HepG2 (cell line): ENCODE data around the gene AKR1A1. TPM values are rescaled to one million over a fixed set of nuclear protein-coding genes. Genes with fewer than 3 reads are reported as not detected.
A peak's percentile ranks its signal among the peaks of the same experiment; 100 is the strongest.

Source experiments
- CREB1 ChIP-seq, 2 experiments: fragments of 450-650 bp in 1 of 2; IDR thresholded peaks; 2 replicates each; pipeline ENCODE4 v1.6.1; 2016 to 2017; ENCODE audit warnings: control low read depth in 1 of 2, mild to moderate bottlenecking in 1 of 2, missing compliant biosample characterization in 1 of 2, missing genetic modification characterization in 1 of 2
- ESRRA ChIP-seq: sonication (generic); formaldehyde crosslinking; IDR thresholded peaks from 2 replicates; pipeline ENCODE4 v1.5.1; 2020; ENCODE audit warnings: mild to moderate bottlenecking, low read depth, missing genetic modification reagents
- GATA4 ChIP-seq: sonication (generic); IDR thresholded peaks from 2 replicates; pipeline ENCODE4 v1.6.1; 2016; ENCODE audit warnings: antibody characterized with exemption, low read depth, borderline replicate concordance
- REL ChIP-seq: sonication (generic); formaldehyde crosslinking; conservative IDR thresholded peaks from 2 replicates; pipeline ENCODE4 v1.8.0; 2022; ENCODE audit warnings: mild to moderate bottlenecking, missing genetic modification reagents, moderate library complexity
- RNF2 ChIP-seq: fragments of 450-650 bp; conservative IDR thresholded peaks from 2 replicates; pipeline ENCODE4 v1.6.1; 2016; ENCODE audit warnings: low read depth
- SRY ChIP-seq: sonication (generic); formaldehyde crosslinking; IDR thresholded peaks from 2 replicates; pipeline ENCODE4 v1.8.0; 2022; ENCODE audit warnings: mild to moderate bottlenecking, missing genetic modification reagents
- ZBTB1 ChIP-seq: sonication (generic); formaldehyde crosslinking; IDR thresholded peaks from 2 replicates; pipeline ENCODE4 v1.4.0; 2020; ENCODE audit warnings: missing genetic modification reagents, borderline replicate concordance
- ZNF556 ChIP-seq: sonication (generic); formaldehyde crosslinking; IDR thresholded peaks from 2 replicates; pipeline ENCODE4 v1.4.0; 2020; ENCODE audit warnings: mild to moderate bottlenecking, missing genetic modification reagents, borderline replicate concordance
- ZNF629 ChIP-seq: sonication (generic); formaldehyde crosslinking; conservative IDR thresholded peaks from 2 replicates; pipeline ENCODE4 v1.5.0; 2020; ENCODE audit warnings: missing genetic modification reagents
- ZNF777 ChIP-seq: sonication (generic); formaldehyde crosslinking; IDR thresholded peaks from 2 replicates; pipeline ENCODE4 v1.4.0; 2020; ENCODE audit warnings: missing genetic modification reagents
- polyA plus RNA-seq, 8 experiments: library from polyadenylated mRNA; depleted of rRNA in 3 of 8; stranded (reverse) in 7 of 8; unstranded in 1 of 8; fragments of >200 nt; fragmentation: Illumina TruSeq in 4 of 8; extraction: Trizol in 4 of 8; gene quantifications; 2 replicates each; pipeline versions ENCODE4 v1.2.1 to v1.2.3, GENCODE V29; 2011 to 2016; ENCODE audit warnings: low read depth in 4 of 8, missing spikeins in 1 of 8, mixed read lengths in 1 of 8; ENCODE audit not compliant: insufficient read depth in 1 of 8
- total RNA-seq, 5 experiments: library from RNA; depleted of rRNA; stranded (reverse); fragments of >200 nt; fragmentation: Illumina TruSeq; extraction: Trizol; gene quantifications; 2 replicates each; pipeline ENCODE4 v1.2.3, GENCODE V29; 2016; ENCODE audit warnings: low read depth in 1 of 5
- TF ChIP-seq, protein P1 (sequence below): sonication (generic); formaldehyde crosslinking; IDR thresholded peaks from 2 replicates; pipeline ENCODE4 v1.4.0; 2020; ENCODE audit warnings: missing genetic modification reagents
- TF ChIP-seq, protein P2 (sequence below): sonication (generic); formaldehyde crosslinking; IDR thresholded peaks from 2 replicates; pipeline ENCODE4 v1.5.1; 2020; ENCODE audit warnings: missing genetic modification reagents, mild to moderate bottlenecking, borderline replicate concordance
- TF ChIP-seq, protein P3 (sequence below): sonication (generic); formaldehyde crosslinking; IDR thresholded peaks from 2 replicates; pipeline ENCODE4 v1.5.1; 2020; ENCODE audit warnings: mild to moderate bottlenecking, missing genetic modification reagents, moderate library complexity
- TF ChIP-seq, protein P4 (sequence below): conservative IDR thresholded peaks from 2 replicates; pipeline ENCODE4 v1.6.1; 2018; ENCODE audit warnings: missing genetic modification reagents
- TF ChIP-seq, protein P5 (sequence below): sonication (generic); formaldehyde crosslinking; IDR thresholded peaks from 2 replicates; pipeline ENCODE4 v1.5.0; 2020; ENCODE audit warnings: missing genetic modification reagents
- TF ChIP-seq, protein P6 (sequence below): sonication (generic); formaldehyde crosslinking; IDR thresholded peaks from 2 replicates; pipeline ENCODE4 v1.4.0; 2020; ENCODE audit warnings: missing genetic modification reagents, borderline replicate concordance

AKR1A1 gene
- total and polyA plus RNA-seq, 2 of the 13 experiments (the other 11 are each of a cell fraction or from before 2014, with no cell fraction given), result 181 to 217 TPM

DNA sequence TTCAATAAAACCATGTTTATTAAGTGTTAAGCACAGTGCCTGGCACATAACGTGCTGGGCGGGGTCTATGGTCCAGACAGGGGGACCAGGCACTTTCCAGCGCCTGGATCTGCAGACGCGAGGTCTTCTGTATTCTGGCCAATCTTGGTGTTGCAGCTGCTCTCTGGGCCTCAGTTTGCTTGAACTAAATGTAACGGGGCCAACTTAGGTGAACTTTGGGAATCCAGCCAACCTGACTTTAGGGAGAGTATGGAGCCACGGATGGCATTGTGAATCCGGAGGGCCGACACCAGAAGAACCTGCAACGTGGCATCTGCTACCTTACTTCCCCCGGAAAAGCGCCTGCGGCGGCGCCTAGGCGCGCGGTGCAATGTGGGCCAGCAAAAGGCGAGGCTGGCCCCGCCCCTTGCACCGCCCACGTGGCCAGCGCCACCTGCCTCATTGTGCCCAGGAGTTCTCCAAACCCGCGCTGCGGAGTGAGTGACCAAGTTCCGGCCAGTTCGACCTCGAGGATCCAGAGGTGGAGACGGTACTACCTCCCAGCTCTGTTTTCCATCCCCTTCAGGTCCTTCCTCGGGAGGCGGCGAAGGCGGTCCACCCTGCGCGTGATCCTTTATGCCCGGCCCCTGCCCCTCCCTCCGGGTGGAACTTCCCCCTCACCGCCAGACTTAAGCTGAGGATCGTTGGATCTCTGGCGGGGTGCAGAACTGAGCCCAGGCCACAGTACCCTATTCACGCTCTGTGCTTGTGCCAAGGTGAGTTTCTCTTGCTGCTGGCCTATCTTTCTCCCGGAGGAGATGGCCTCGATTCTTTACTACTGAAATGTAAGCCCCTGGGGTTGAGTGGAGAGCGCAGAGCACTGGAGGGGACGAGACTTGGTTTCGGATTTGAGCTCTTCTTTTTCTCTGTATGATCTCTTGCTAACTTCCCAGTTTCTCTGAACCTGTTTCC is at the start of gene AKR1A1 (continued):
- TF ChIP-seq, protein P1, sequence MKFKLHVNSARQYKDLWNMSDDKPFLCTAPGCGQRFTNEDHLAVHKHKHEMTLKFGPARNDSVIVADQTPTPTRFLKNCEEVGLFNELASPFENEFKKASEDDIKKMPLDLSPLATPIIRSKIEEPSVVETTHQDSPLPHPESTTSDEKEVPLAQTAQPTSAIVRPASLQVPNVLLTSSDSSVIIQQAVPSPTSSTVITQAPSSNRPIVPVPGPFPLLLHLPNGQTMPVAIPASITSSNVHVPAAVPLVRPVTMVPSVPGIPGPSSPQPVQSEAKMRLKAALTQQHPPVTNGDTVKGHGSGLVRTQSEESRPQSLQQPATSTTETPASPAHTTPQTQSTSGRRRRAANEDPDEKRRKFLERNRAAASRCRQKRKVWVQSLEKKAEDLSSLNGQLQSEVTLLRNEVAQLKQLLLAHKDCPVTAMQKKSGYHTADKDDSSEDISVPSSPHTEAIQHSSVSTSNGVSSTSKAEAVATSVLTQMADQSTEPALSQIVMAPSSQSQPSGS (CRISPR knock-in tag), result no peak
- TF ChIP-seq ESRRA (CRISPR knock-in tag), result peak; percentile 30; the same call in 1 of the 2 replicates
- no peak for TF ChIP-seq ZNF777 (CRISPR knock-in tag)
- peak; percentile 81 for TF ChIP-seq RNF2
- TF ChIP-seq ZNF556 (CRISPR knock-in tag), result peak; percentile 82; the same call in 1 of the 2 replicates
- TF ChIP-seq CREB1 (IDR thresholded peaks at IDR 0.05), result 0 out of 2 replicates have a peak, but pooled peaks have one; percentile 5
- TF ChIP-seq CREB1 (CRISPR knock-in tag; IDR thresholded peaks at IDR 0.05), result peak; percentile 65
- peak; percentile 74 for TF ChIP-seq GATA4
- TF ChIP-seq, protein P2, sequence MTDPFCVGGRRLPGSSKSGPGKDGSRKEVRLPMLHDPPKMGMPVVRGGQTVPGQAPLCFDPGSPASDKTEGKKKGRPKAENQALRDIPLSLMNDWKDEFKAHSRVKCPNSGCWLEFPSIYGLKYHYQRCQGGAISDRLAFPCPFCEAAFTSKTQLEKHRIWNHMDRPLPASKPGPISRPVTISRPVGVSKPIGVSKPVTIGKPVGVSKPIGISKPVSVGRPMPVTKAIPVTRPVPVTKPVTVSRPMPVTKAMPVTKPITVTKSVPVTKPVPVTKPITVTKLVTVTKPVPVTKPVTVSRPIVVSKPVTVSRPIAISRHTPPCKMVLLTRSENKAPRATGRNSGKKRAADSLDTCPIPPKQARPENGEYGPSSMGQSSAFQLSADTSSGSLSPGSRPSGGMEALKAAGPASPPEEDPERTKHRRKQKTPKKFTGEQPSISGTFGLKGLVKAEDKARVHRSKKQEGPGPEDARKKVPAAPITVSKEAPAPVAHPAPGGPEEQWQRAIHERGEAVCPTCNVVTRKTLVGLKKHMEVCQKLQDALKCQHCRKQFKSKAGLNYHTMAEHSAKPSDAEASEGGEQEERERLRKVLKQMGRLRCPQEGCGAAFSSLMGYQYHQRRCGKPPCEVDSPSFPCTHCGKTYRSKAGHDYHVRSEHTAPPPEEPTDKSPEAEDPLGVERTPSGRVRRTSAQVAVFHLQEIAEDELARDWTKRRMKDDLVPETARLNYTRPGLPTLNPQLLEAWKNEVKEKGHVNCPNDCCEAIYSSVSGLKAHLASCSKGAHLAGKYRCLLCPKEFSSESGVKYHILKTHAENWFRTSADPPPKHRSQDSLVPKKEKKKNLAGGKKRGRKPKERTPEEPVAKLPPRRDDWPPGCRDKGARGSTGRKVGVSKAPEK (CRISPR knock-in tag), result no peak
- TF ChIP-seq, protein P3, sequence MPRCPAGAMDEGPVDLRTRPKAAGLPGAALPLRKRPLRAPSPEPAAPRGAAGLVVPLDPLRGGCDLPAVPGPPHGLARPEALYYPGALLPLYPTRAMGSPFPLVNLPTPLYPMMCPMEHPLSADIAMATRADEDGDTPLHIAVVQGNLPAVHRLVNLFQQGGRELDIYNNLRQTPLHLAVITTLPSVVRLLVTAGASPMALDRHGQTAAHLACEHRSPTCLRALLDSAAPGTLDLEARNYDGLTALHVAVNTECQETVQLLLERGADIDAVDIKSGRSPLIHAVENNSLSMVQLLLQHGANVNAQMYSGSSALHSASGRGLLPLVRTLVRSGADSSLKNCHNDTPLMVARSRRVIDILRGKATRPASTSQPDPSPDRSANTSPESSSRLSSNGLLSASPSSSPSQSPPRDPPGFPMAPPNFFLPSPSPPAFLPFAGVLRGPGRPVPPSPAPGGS (CRISPR knock-in tag), result peak; percentile 79
- TF ChIP-seq ZBTB1, result no peak
- TF ChIP-seq, protein P4, sequence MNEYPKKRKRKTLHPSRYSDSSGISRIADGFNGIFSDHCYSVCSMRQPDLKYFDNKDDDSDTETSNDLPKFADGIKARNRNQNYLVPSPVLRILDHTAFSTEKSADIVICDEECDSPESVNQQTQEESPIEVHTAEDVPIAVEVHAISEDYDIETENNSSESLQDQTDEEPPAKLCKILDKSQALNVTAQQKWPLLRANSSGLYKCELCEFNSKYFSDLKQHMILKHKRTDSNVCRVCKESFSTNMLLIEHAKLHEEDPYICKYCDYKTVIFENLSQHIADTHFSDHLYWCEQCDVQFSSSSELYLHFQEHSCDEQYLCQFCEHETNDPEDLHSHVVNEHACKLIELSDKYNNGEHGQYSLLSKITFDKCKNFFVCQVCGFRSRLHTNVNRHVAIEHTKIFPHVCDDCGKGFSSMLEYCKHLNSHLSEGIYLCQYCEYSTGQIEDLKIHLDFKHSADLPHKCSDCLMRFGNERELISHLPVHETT (CRISPR knock-in tag), result 0 out of 2 replicates have a peak, but pooled peaks have one; percentile 28
- TF ChIP-seq, protein P5, sequence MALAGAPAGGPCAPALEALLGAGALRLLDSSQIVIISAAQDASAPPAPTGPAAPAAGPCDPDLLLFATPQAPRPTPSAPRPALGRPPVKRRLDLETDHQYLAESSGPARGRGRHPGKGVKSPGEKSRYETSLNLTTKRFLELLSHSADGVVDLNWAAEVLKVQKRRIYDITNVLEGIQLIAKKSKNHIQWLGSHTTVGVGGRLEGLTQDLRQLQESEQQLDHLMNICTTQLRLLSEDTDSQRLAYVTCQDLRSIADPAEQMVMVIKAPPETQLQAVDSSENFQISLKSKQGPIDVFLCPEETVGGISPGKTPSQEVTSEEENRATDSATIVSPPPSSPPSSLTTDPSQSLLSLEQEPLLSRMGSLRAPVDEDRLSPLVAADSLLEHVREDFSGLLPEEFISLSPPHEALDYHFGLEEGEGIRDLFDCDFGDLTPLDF, result peak; percentile 65
- peak; percentile 98 for TF ChIP-seq SRY
- peak; percentile 19; the same call in 1 of the 2 replicates for TF ChIP-seq ZNF629 (CRISPR knock-in tag)
- peak; percentile 87 for TF ChIP-seq REL (CRISPR knock-in tag)
- TF ChIP-seq, protein P6, sequence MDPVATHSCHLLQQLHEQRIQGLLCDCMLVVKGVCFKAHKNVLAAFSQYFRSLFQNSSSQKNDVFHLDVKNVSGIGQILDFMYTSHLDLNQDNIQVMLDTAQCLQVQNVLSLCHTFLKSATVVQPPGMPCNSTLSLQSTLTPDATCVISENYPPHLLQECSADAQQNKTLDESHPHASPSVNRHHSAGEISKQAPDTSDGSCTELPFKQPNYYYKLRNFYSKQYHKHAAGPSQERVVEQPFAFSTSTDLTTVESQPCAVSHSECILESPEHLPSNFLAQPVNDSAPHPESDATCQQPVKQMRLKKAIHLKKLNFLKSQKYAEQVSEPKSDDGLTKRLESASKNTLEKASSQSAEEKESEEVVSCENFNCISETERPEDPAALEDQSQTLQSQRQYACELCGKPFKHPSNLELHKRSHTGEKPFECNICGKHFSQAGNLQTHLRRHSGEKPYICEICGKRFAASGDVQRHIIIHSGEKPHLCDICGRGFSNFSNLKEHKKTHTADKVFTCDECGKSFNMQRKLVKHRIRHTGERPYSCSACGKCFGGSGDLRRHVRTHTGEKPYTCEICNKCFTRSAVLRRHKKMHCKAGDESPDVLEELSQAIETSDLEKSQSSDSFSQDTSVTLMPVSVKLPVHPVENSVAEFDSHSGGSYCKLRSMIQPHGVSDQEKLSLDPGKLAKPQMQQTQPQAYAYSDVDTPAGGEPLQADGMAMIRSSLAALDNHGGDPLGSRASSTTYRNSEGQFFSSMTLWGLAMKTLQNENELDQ (CRISPR knock-in tag), result no peak
